A673 (cell line): ENCODE measurements around the gene SMIM45.

Experiments used
- EZH2 ChIP-seq: fragments of 200-600 bp; sonication (generic); IDR thresholded peaks from 2 replicates; pipeline ENCODE4 v1.6.1; 2017; ENCODE audit warnings: borderline replicate concordance, low read depth, mild to moderate bottlenecking, mixed read lengths, antibody characterized with exemption, low read length; ENCODE audit not compliant: poor library complexity, severe bottlenecking
- TF ChIP-seq, protein P1 (sequence below): fragments of 300-800, 200-600 bp; sonication (generic); conservative IDR thresholded peaks from 2 replicates; pipeline ENCODE4 v1.5.1; 2017; ENCODE audit warnings: low read depth, mild to moderate bottlenecking, antibody characterized with exemption, low read length, moderate library complexity, mixed read lengths

DNA sequence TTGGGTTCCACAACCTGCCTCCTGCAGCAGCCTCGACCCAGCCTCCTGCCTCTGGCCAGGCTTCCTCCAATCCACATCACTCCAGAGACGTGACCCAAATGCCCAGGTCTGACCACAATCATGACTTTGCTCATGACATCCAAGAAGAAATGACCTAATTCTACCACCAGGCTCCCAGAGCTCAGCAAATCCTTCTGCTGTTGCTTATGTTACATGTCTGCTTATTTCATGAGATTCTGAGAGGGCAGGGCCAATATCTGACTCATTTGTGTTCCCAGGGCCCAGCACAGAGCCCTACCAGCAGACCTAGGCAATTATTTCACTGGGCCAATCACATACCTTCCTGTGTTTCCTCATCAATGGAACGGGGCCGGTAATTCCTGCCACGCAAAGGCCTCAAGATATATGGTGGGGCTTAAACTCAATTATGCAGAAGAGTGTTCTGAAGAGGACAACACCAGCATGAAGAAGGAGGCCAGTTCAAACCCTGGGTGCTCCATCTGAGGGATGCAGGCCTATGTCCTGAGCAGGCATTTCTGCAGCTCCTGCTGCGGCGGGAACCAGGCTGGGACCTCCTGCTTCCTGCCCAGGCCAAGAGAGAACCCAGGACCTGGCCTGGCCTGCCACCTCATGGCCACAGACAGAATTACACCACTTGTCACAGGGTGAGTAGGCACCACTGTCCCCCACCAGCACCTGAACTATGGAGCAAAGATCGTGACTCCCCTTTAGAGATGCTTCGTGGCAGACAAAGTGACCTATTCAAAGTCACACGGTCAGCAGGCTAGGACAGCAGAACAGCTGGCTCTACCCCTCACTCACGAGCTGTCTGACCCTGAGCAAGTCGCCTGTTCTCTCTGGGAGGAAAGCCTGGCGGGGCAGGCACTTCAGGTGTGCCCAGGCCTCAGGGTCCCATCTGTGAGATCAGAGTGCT lies 10.9 kb upstream of the SMIM45 start:
- TF ChIP-seq EZH2, result no peak
- TF ChIP-seq, protein P1, sequence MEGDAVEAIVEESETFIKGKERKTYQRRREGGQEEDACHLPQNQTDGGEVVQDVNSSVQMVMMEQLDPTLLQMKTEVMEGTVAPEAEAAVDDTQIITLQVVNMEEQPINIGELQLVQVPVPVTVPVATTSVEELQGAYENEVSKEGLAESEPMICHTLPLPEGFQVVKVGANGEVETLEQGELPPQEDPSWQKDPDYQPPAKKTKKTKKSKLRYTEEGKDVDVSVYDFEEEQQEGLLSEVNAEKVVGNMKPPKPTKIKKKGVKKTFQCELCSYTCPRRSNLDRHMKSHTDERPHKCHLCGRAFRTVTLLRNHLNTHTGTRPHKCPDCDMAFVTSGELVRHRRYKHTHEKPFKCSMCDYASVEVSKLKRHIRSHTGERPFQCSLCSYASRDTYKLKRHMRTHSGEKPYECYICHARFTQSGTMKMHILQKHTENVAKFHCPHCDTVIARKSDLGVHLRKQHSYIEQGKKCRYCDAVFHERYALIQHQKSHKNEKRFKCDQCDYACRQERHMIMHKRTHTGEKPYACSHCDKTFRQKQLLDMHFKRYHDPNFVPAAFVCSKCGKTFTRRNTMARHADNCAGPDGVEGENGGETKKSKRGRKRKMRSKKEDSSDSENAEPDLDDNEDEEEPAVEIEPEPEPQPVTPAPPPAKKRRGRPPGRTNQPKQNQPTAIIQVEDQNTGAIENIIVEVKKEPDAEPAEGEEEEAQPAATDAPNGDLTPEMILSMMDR, result peak; percentile 85
